Superior temporal gyrus (tissue), 1 donor: ENCODE data around the gene NSF.
"Not testable (repeated sequence)": the region's sequence is repeated elsewhere in the genome, so short reads cannot be mapped to it uniquely, and the experiment has no call there.

Experiments
- DNase-seq: peaks from one replicate; pipeline ENCODE4 v3.0.0-alpha.2; 2016; ENCODE audit errors: extremely low spot score

Gene NSF

DNA sequence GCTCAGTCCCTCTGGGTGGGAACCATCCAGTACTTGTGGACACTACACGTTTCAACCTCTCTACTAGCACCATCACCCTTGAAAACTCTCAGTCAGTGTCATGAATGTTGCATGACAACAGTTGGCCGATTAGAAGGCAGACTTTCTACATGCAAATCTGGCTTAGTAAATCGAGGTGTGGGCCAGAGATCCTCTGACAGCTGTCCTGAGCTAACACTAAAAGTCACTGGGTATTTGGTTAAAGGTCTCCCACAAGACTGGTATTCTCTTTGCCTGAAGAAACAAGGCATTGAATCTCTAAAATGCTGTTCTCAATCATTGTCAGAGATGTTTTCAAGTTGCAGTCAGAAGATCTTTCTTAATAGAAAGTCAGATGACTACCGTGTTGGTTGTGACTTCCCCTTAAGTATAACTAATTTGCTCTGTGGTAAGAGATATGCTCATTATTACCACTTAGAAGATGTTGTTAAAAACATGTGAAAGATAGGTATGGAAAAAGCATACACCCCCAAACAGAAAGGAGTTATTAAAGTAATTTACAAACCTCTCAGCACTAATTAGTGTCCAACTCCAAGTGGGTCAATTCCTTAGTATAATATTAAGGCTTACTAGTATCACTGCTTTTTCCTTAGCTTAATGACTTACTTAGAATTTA lies 165.7 kb downstream of the NSF start:
- DNase-seq = no peak

- no peak for DNase-seq
Measured at GRCh38 chr17:46756861-46757260, 166.4 kb downstream of the NSF start.

DNA sequence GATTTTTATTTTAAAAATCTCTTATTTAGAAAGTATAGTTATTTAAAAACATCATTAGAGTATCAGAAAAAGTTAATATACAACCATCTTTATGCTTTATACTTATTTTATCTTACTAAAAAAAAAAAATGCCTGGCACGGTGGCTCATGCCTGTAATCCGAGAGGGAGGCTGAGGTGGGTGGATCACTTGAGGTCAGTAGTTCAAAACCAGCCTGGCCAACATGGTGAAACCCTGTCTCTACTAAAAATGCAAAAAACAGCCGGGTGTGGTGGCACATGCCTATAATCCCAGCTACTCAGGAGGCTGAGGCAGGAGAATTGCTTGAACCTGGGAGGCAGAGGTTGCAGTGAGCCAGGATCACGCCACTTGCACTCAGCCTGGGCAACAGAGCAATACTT lies 167.1 kb downstream of the NSF start:
- not testable (repeated sequence) for DNase-seq

GRCh38 chr17:46758614-46759013 lies 168.1 kb downstream of the NSF start:
- DNase-seq = no peak

- DNase-seq = no peak
Measured at GRCh38 chr17:46759141-46759540, 168.7 kb downstream of the NSF start.

DNA sequence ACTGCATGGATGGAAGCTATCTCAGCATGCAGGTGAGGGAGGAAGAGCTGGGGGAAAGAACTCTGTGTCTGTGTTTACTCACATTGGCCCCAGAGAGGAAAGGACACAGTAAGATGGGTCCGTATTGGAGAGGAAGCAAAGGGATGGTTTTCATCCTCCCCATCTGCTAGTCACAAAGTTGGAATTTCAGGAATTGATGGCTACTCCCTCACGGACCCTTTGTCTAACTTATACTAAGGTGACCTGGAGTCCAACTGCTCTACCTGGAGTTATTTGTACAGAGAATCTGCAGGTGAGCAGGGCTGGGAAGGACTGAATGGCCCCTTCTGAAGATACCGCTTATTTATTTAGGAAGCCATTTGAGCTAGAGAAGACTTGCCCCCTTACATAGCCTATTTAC lies 172.9 kb downstream of the NSF start:
- no peak for DNase-seq

- no peak for DNase-seq
Measured at GRCh38 chr17:46764000-46764708, 173.7 kb downstream of the NSF start.

DNA sequence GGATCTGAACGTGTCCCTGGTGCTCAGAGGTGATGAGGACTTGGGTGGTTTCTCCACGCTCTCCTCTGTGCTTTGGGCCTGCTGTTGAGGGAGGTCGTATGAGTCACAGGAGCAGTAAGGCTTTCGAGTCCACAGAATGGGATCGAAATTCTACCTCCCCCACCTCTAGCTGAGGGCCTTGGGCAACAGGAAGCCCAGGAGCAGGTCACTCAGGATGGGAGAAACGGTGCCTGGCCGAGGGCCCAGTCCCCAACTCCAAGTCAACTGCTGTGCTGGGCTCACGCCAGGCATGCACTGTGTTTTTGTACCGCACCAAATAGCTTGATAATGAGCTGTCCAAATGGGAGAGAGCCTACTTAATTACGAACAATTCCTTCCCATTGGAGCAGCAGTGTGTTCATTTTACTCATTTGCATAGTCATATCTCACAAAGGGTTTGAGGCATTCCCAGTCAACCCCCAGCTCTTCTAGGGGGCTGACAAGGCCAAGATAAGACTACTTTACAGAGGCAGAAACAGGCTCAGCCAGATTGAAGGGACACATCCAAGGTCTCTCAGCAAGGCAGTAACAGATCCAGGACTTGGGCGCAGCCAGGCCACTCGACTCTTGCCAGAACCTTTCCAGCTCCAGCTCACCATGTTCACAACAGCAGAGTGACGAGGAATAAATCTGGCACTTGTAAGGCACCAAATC lies 174.4 kb downstream of the NSF start:
- DNase-seq = no peak

DNA sequence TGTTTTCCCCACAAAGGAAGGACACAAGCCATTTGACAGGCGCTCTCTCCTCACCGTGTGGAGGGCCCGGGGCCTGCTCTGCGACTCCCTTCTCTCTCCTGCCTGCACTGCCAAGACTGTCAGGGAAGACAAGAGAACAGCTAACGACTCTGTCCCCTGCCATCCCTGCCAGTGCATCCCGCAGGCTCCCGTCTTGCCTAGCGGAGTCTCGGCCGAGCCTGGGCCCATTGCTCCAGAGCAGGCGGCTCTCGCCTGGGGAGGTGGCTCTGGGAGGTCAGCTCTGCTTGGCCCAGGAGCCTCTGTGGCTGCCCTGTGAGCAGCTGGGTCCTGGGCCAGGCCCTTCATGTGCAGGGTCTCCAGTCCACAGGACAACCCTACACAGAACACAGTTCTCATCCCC lies 175.0 kb downstream of the NSF start:
- DNase-seq = no peak

GRCh38 chr17:46766493-46767491 lies 176.3 kb downstream of the NSF start:
- DNase-seq = no peak

DNA sequence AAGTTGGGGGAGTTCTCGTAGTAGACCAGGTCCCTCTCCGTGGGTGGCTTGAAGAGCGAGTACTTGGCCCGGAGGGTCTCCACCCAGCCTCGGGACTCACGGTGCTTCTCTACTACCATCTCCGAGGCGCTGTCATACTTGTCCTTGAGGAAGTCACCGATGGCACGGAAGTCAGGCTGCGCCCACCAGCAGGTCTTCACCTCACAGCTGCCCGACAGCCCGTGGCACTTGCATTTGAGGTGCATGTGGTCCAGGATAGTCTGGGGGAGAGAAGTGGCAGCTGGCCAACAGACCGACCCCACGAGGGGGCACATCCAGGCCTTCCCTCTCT lies 178.0 kb downstream of the NSF start:
- DNase-seq = no peak

DNA sequence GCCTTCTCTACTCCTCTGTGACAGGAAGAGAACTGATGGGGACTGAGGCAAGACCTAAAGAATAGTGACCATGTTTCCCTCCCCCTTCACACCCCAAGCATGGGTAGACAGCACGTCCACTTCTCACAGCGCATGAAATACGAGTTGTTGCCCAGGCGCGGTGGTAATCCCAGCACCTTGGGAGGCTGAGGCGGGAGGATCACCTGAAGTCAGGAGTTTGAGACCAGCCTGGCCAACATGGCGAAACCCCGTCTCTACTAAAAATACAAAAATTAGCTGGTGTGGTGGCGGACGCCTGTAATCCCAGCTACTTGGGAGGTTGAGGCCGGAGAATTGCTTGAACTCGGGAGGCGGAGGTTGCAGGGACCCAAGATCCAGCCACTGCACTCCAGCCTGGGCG lies 178.4 kb downstream of the NSF start:
- not testable (repeated sequence) for DNase-seq

DNA sequence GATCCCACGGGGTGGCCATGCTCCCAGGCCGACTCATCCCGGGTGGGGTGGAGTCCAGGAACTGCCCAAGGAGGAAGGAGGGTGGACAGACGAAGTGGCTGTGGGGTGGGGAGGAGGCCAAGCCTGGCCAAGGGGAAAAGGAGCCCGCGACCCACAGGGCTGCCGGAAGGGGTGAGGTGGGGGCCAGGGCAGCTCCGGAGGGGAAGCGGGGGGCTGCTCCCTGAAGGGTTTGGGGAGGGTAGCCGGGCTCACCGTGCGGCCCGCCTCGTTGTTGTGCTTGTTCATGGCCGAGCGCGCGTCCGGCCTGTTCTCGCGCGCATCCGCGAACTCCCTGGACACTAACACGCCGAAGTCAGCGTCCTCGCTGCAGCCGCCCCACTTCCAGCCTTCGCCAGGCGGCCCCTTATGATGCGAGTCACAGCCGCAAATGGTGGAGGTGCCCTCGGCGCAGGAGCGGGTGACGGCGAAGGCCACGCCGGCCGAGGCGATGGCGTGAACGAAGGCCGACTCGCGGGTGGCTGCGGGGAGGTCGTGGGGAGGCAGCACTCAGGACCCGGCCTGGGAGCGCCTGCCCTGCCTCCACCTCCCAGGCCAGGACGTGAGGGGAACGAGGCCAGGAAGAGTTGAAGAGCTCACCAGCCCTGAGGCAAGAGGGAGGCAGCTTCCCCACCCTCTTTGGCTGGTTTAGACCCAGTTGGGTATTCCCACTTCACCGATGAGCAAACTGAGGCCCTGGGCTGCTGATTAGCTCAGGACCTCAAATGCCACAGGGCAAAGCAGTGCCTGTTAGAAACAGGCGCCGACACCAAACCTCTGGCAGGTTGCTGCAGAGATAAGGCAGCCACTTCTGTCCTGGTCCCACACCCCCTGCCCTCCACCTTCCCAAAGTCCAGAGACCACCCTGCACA lies 179.3 kb downstream of the NSF start:
- no peak for DNase-seq

GRCh38 chr17:46770439-46770817 lies 180.0 kb downstream of the NSF start:
- no peak for DNase-seq

- DNase-seq = no peak
Measured at GRCh38 chr17:46770818-46771560, 180.5 kb downstream of the NSF start.

- DNase-seq = no peak
Measured at GRCh38 chr17:46771561-46772474, 181.3 kb downstream of the NSF start.

GRCh38 chr17:46772475-46773220 lies 182.2 kb downstream of the NSF start:
- DNase-seq = no peak

DNA sequence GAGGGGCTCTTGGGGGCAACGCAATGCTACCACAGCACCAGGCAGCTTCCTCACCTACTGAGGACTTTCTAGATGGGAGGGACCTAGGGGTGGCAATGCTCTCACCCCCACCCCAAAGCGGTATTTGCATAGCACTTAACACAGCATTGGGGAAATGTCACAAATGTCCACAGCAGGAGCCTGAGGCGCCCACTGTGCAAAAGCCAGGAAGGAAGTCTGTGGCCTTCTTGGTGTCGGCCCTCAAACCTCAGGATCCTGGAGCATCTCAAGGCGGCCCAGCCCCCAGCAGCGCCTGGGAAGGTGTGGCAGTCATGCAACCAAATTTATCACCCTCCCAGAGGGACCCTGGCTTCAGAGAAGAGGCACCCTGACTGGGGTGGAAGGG lies 182.7 kb downstream of the NSF start:
- no peak for DNase-seq
